Gastrocnemius medialis (tissue), 4 donors: ENCODE measurements around the gene ADGRL3. TPM values are rescaled to one million over a fixed set of nuclear protein-coding genes. Genes with fewer than 3 reads are reported as not detected.

Experiments
- ATAC-seq, 2 donors: fragments of 150-250 bp; one replicate each; pipeline ENCODE4 v1.9.1; 2016
- DNase-seq, 2 donors: peaks; one replicate each; pipeline ENCODE4 v3.0.0-alpha.2; 2019
- H3K27ac ChIP-seq, 4 donors: fragments of 200-600 bp; sonication (generic); 1 replicate in 1 of 4; 2 replicates in 3 of 4; pipeline ENCODE4 v1.5.1; 2016 to 2018; ENCODE audit warnings: mild to moderate bottlenecking in 2 of 4, moderate library complexity in 1 of 4
- H3K27me3 ChIP-seq, 3 donors: fragments of 200-600 bp; sonication (generic) in 2 of 3; 1 replicate in 1 of 3; 2 replicates in 2 of 3; pipeline versions ENCODE4 v1.5.1 to v1.6.0; 2016 to 2019; ENCODE audit warnings: mild to moderate bottlenecking in 1 of 3, moderate library complexity in 1 of 3
- H3K36me3 ChIP-seq, 2 donors: fragments of 200-600 bp; sonication (generic) in 1 of 2; one replicate each; pipeline ENCODE4 v1.5.1; 2017 to 2018
- H3K4me1 ChIP-seq, 2 donors: fragments of 200-600 bp; sonication (generic) in 1 of 2; one replicate each; pipeline ENCODE4 v1.5.1; 2016 to 2017; ENCODE audit warnings: mild to moderate bottlenecking in 2 of 2
- H3K4me3 ChIP-seq, 4 donors: fragments of 200-600 bp; sonication (generic) in 3 of 4; 1 replicate in 1 of 4; 2 replicates in 3 of 4; pipeline ENCODE4 v1.5.1; 2016 to 2019; ENCODE audit warnings: mild to moderate bottlenecking in 2 of 4
- H3K9me3 ChIP-seq, 3 donors: fragments of 200-600 bp; sonication (generic) in 2 of 3; 1 replicate in 1 of 3; 2 replicates in 2 of 3; pipeline ENCODE4 v1.5.1; 2016 to 2019
- CTCF ChIP-seq, 5 experiments: fragments of 450-650 bp in 3 of 5; fragments of 200-600 bp in 2 of 5; sonication (generic) in 2 of 5; IDR thresholded peaks in 4 of 5; conservative IDR thresholded peaks in 1 of 5; 1 replicate in 4 of 5; 2 replicates in 1 of 5; pipeline ENCODE4 v1.5.1; 2016 to 2019; ENCODE audit warnings: antibody characterized with exemption in 5 of 5, mild to moderate bottlenecking in 3 of 5, moderate library complexity in 3 of 5
- POLR2A ChIP-seq, 2 donors: fragments of 450-650 bp; IDR thresholded peaks; one replicate each; pipeline ENCODE4 v1.6.1; 2017; ENCODE audit warnings: antibody characterized with exemption in 2 of 2, mild to moderate bottlenecking in 2 of 2, moderate library complexity in 2 of 2
- in situ Hi-C, 4 donors: fragments of 200-750 bp; cut with MboI; loops; one replicate each; pipeline versions ENCODE4 v1.15.0 to v1.8.0; 2017; ENCODE audit warnings: low sequenced_read_pairs in 4 of 4
- intact Hi-C: fragments of 100-400 bp; cut with DNase I; formaldehyde crosslinking; loops from one replicate; pipeline ENCODE4 v1.15.1; 2023; ENCODE audit warnings: low total_unique reads
- total RNA-seq, 4 donors: library from RNA; depleted of rRNA; stranded (reverse); fragments of >200 nt; gene quantifications; one replicate each; pipeline versions ENCODE4 v1.1.0 to v1.2.3, GENCODE V29; 2016

The ADGRL3 gene
- total RNA-seq, 4 donors from 2014 or later, result 0.69 to 2.2 (median 1.1) TPM

- no peaks in the 10 kb centered on the region for H3K4me1 ChIP-seq
- TF ChIP-seq CTCF (IDR thresholded peaks at IDR 0.05 in 4 of 5, conservative IDR thresholded peaks at IDR 0.05 in 1 of 5), result no peak
- no peak for TF ChIP-seq POLR2A (IDR thresholded peaks at IDR 0.05)
- no peak overlapping the region for H3K4me3 ChIP-seq
- no peak for DNase-seq
- no peaks in the 10 kb centered on the region for H3K27me3 ChIP-seq
- no peaks in the 10 kb centered on the region for H3K36me3 ChIP-seq
- ATAC-seq, result no peak
- intact Hi-C loops, result no loop called here
- no peak overlapping the region for H3K27ac ChIP-seq
- H3K9me3 ChIP-seq, result no peaks in the 10 kb centered on the region
- in situ Hi-C loops, result no loop called here
Observed at GRCh38 chr4:61805227-61805626, 605.1 kb downstream of the ADGRL3 start.

DNA sequence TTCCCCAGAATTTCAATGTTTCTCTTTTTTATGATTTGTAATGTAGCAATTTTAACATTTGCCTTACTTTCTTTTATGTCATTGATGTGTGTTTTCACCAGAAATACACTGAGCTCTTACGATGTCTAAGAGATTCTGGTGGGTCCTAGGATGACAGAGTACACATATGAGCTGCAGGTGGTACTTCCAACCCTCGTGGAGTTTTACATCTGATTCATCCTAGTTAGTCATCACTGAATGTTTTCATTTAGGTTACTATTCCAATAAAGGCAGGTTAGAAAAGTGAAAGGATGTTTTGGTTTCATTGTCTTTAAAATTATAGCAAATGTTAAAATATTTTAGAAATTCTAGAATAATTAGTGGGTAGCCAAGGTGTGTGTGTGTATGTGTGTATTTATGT lies 605.9 kb downstream of the ADGRL3 start:
- intact Hi-C loops (no loop called here), in situ Hi-C loops (no loop called here)
- Histone ChIP-seq H3K27ac (no peak overlapping the region), H3K36me3 (no peaks in the 10 kb centered on the region), H3K27me3 (no peaks in the 10 kb centered on the region), H3K9me3 (no peaks in the 10 kb centered on the region), H3K4me1 (no peaks in the 10 kb centered on the region), H3K4me3 (no peak overlapping the region)
- no peak for TF ChIP-seq CTCF (IDR thresholded peaks at IDR 0.05 in 4 of 5, conservative IDR thresholded peaks at IDR 0.05 in 1 of 5)
- DNase-seq (no peak), ATAC-seq (no peak)

DNA sequence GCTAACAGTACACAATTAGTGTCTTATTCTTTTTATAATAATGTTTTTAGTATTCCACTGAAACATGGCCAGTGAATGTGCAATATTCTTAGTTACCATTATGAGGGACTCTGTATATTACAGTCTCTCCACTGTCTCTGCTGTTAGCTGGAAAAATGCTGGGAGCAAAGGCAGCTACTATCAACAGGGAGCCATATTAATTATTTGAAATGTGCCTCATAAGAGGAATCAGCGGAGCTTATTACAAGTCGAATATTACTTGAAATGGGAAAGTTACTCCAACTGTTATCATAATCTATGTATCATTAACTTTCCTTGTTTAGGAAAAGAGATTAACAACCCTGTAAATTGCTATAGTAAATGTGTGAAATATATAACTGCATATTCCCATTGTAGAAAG lies 612.0 kb downstream of the ADGRL3 start:
- Histone ChIP-seq H3K36me3 (no peaks in the 10 kb centered on the region), H3K4me1 (no peaks in the 10 kb centered on the region), H3K4me3 (no peak overlapping the region), H3K27me3 (no peaks in the 10 kb centered on the region), H3K27ac (no peak overlapping the region), H3K9me3 (no peaks in the 10 kb centered on the region)
- TF ChIP-seq CTCF (IDR thresholded peaks at IDR 0.05 in 4 of 5, conservative IDR thresholded peaks at IDR 0.05 in 1 of 5) (no peak), POLR2A (IDR thresholded peaks at IDR 0.05) (no peak)
- DNase-seq, result no peak
- intact Hi-C loops, result no loop called here
- ATAC-seq, result no peak
- in situ Hi-C loops, result no loop called here

DNA sequence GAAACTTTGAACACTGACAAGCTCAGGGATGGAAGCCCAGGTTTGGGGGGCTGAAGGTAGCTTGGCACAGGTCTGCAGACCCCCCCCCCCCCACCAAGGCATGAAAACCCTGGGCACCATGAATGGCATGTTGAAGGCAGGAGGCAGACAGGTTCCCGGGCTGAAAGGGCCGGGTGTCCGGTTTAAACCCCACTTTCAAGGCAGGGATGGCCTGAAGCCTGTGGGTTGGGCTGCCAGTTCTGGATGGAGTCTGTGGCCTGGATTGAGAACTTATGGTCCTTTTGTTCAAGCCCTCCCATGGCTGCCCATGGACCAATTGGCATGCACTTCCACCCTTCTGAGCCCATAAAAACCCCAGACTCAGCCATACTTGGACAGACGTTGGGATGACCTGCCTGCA lies 616.9 kb downstream of the ADGRL3 start:
- DNase-seq (no peak), ATAC-seq (no peak)
- H3K4me1 ChIP-seq, result no peaks in the 10 kb centered on the region
- no peak overlapping the region for H3K27ac ChIP-seq
- TF ChIP-seq POLR2A (IDR thresholded peaks at IDR 0.05) (no peak), CTCF (IDR thresholded peaks at IDR 0.05 in 4 of 5, conservative IDR thresholded peaks at IDR 0.05 in 1 of 5) (no peak)
- intact Hi-C loops, result no loop called here
- in situ Hi-C loops, result no loop called here
- no peaks in the 10 kb centered on the region for H3K27me3 ChIP-seq
- no peaks in the 10 kb centered on the region for H3K36me3 ChIP-seq
- H3K9me3 ChIP-seq, result no peaks in the 10 kb centered on the region
- no peak overlapping the region for H3K4me3 ChIP-seq

DNA sequence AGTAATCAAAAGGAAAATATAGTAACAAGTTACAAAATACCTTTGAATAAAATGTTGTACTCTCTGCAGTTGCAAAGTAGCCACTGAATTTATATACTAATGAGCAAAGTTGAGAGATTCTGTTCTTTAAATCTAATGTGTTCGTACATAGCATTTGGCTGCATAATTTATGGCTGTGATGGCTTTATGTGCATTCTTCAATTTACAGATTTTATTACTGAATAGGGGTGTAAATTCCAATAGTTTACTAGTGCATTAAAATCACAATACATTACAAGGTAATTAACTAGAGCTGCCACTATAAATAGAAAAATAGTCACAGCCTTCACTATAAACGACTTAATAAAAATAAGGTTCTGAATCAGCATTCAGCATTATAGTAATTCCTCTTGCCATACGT lies 620.0 kb downstream of the ADGRL3 start:
- Histone ChIP-seq H3K4me3 (no peak overlapping the region), H3K36me3 (no peaks in the 10 kb centered on the region), H3K27me3 (no peaks in the 10 kb centered on the region), H3K27ac (no peak overlapping the region), H3K4me1 (no peaks in the 10 kb centered on the region), H3K9me3 (no peaks in the 10 kb centered on the region)
- ATAC-seq (no peak), DNase-seq (no peak)
- no peak for TF ChIP-seq POLR2A (IDR thresholded peaks at IDR 0.05)
- no peak for TF ChIP-seq CTCF (IDR thresholded peaks at IDR 0.05 in 4 of 5, conservative IDR thresholded peaks at IDR 0.05 in 1 of 5)
- intact Hi-C loops, result no loop called here
- in situ Hi-C loops, result no loop called here
